Posterior vena cava (tissue), 2 donors: ENCODE data around the gene SPAG4. TPM values are rescaled to one million over a fixed set of nuclear protein-coding genes. Genes with fewer than 3 reads are reported as not detected.

Experiments used
- total RNA-seq, 2 donors: library from RNA; stranded (reverse); fragmentation: NEBNext Ultra II Directional; extraction: Animal tissue kit (Norgen Biotek cat#: 25700); gene quantifications; one replicate each; pipeline ENCODE4 v1.2.1, GENCODE V29; 2021
- donor health status: DM: yes; HTN: yes; CAD: no.
- donor health status: DM: yes; HTN: yes; CAD: no.

SPAG4 gene
- total RNA-seq, 2 donors from 2014 or later = 2.1 to 2.8 TPM

Other genes starting within 250 kb of the SPAG4 start
- gene UQCC1, start 203.9 kb upstream of the SPAG4 start, total RNA-seq = 10 to 100 TPM; 32.0 to 33.5 TPM
- gene GDF5, start 177.6 kb upstream of the SPAG4 start, total RNA-seq = under 1 TPM; 0.19 to 0.51 TPM
- 10 to 100 TPM; 20.4 to 22.2 TPM for gene CEP250, start 160.2 kb upstream of the SPAG4 start, total RNA-seq
- gene C20orf173, start 86.2 kb upstream of the SPAG4 start, total RNA-seq = not detected
- gene ERGIC3, start 73.8 kb upstream of the SPAG4 start, total RNA-seq = 100 to 1,000 TPM; 117 to 154 TPM
- 100 to 1,000 TPM; 122 to 130 TPM for gene CPNE1, start 49.1 kb downstream of the SPAG4 start, total RNA-seq
- 10 to 100 TPM; 59.4 to 61.4 TPM for gene RBM12, start 49.1 kb downstream of the SPAG4 start, total RNA-seq
- 10 to 100 TPM; 15.9 to 22.0 TPM for gene NFS1, start 83.5 kb downstream of the SPAG4 start, total RNA-seq
- gene ROMO1, start 83.6 kb downstream of the SPAG4 start, total RNA-seq = 100 to 1,000 TPM; 126 TPM
- 100 to 1,000 TPM; 210 to 217 TPM for gene RBM39, start 126.4 kb downstream of the SPAG4 start, total RNA-seq
- 10 to 100 TPM; 55.2 to 59.6 TPM for gene PHF20, start 156.2 kb downstream of the SPAG4 start, total RNA-seq